Muscle of arm (tissue), 12 donors: ENCODE data around the gene AK8. TPM values are rescaled to one million over a fixed set of nuclear protein-coding genes. Genes with fewer than 3 reads are reported as not detected.
A peak's percentile ranks its signal among the peaks of the same experiment; 100 is the strongest.
"Not testable (repeated sequence)": the region's sequence is repeated elsewhere in the genome, so short reads cannot be mapped to it uniquely, and the experiment has no call there.

Source experiments
- DNase-seq: peaks from one replicate; pipeline ENCODE4 v3.0.0-alpha.2; 2013
- polyA plus RNA-seq, 12 donors: library from polyadenylated mRNA; unstranded; fragments of 120-200 nt; gene quantifications; one replicate each; pipeline ENCODE4 v1.2.1, GENCODE V29; 2013; ENCODE audit not compliant: insufficient read length in 12 of 12

The AK8 gene
- polyA plus RNA-seq, 12 donors, result 0.22 to 1.6 (median 0.45) TPM; not detected in 2

DNA sequence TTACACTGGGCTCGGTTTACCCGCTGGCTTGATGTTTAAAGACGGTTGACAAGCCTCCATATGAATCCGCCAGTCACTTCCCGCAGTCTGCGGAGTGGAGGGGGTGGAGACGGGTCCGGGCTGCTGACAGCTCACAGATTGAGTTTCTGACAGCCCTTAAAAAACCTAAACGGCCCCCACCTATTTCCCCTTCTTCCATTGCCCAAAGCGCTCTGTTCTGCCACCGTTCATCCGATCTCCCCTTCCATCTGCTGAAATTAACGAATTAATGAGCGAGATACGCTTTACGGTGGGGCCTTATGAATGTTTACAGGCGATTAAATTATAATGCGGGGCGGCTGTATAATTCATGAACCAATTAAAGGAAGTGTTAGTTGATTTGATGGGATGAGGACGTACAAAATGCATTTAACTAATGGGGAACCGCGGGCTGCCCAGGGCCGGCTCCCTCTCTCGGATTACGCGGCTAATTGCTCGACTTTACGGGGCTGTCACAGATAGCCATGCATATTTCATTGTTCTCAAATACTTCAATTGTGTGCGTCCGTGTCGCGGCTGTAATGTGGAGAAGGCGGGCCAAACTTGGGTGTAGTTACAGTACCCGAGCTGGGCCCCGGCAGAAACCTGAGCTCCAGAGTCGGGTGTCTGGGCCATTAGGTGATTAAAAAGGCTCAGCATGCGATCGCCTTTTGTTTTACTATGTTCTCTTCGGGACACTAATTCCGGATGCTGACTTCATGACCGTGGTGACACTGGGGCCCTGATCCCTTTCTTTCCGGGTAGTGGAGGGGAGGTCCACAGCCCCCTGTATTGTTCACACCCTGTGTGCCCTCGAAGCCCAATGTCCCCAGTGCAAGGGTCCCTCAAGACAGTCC is 133.0 kb downstream of the AK8 start:
- DNase-seq, result no peak

DNA sequence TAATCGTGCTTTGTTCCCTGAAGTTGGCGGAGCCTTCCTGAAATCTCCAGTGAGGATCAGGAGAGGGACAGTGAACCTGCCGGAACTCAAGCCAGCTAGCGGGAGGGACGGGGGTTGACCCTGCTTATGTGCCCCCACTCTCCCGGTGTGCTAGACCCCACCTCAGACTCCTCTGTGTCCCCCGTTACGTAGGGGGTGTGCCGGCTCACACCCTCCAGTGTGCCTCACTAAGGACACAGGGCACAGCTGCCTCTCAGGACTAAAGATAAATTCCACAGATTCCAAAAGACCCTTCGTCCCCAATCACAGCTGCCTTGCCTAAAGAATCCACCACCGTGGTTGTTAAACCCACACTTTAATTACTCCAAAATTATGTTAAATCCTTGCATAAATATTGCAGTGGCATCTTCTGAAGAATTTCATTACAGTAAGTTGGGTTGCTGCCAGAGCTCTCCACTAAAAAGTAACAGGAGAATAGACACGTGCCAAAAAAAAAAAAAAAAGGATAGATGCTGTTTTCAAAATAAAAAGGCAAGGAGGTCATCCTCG is 134.1 kb downstream of the AK8 start:
- DNase-seq, result no peak

DNA sequence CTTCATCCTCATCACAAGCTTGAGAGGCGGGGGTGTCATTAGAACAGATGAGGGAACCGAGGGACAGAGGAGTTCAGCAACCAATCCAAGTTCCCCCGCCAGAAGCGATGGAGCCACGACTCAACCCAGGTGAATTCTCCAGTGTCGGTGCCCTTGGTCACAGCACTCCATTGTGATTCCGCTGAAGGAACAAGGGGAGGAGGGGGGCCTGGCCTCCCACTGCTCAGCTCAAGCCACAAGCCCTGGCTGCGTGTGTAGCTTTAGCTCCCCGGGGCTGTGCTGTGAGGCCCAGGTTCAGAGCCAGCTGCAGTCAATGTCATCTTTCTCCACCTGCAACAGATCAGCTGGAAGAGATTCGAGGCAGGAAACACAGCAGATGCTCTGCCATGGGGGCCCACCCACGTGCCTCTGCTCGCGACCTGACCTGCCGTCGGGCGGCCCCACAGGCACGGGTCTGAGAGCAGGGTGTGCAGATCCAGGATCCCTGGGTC is 135.2 kb downstream of the AK8 start:
- no peak for DNase-seq

DNA sequence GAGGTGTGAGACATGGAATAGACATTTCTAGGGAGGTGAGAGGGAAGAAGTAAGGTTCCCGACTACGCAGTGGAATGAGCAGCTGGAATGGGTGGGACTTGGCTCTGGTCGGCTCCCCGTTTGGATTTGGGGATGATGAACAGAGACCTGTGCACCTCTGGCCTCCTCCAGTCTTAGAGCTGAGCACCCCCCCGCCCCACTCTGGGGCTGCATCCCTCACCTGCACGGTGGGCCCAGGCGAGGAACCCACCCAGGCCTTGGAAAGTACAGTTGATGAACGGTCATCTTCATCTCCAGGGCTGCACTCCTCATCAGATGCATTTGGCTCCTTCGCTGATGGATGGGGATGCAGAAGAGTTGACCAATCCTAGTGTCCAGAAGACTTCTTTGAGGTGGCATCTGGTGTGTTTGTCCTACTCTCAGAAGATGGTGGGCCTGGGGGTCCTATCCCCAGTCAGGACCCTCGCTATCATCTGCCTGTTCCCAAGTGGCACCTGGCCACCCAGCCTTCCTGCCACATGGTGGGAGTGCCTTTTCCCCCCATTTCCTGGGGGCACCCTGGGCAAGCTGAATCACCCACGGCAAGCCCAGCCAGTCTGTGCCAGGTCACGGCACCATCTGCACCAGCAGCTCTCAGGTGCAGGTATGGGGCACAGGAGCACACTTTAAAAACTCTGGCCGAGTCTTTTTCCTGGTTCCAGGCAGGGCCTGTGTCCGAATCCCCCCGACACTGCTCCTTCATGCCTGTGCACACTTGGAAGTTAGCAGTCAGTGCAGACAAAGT is 137.4 kb downstream of the AK8 start:
- DNase-seq, result no peak

DNA sequence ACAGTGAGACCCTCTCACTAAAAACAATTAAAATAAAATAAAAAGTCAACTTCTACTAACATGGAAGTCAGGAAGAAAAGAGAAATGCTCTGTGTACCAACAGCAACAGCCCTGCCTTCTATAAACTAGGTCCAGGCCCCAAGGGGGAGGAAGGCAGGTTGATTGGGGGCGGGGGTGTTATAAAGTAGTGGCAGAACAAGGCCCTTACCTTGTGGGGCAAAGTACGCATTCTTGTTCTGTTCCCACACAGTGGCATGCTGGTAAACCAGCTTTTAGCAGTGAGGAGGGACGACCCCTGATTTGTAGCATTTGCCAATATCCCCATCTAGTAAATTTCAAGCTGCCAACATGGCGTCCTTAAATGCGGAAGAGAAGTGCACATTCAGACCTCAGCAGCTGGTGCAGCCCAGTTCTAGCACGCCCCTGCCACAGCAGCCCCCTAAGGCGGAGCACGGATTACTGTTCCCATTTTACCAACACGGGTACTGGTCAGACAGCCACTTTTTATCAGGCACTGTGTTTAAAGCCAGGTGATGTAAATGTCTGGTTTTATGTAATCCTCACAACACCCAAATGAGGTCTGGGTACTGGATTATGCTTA is 138.3 kb downstream of the AK8 start:
- DNase-seq, result no peak

DNA sequence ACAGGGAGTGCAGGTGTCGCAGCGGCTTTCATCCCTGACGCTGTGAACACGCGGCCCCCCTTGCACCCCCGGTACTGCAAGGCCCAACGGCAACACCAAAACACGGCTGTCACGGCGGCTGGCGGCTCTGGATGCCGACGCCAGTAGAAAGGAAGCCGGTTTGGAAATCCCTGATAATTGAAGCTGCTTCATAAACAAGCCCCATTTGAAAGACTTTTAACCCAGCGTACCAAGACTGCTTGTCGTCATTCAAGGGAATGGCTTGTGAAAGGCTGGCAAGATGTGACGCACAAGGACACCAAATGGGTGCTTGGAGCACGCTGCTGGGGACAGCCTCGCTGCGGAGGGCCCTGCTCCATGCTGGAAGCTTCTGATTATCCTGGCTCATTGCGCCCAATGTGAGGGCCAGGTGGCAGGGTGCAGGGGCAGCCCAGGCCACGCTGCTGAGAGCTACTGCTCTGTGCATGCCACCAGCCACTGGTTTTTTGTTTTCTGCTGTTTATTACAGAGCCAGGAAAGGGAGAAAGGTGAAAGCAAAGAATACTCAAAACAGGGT is 144.7 kb downstream of the AK8 start:
- no peak for DNase-seq

DNA sequence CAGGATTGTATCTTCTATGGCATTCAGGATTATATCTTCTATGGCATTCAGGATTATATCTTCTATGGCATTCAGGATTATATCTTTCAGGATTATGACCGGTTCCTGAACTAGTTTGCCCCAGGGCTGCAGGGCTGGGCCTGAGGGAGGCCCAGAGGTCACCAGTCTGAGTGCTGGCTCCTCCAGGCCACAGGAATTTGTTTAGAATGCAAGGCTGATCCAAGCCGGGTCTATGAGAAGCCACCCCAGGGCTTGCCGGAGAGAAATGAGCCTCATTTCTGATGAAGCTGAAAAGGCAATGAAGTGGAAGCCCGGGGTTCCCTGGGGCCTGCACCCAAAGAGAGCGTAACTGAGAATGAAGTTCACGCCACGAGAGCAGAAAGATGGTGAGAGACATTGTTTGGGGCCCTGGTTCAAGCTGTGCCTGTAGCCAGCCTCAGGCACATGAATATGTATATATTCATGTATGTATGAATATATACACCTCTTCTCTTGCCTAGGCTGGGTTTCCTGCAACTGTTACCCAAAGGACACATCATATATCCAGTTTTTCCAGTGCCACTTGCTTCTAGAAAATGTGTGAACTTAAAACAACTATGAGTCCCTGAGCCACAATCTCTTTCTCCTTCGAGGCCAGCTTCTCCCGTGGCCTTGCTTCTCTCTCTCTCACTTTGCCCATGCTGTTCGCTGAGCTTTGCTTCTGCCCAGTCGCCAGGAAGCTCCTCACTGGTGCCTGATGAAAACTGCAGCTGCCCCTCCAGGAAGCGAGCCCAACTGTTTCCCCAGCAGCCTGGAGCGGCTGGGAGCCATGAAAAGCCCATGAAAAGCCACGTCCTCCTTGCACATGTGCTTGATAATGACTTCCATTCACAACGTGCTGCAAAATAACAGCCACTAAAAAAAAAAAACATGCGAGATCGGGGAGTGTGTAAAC is 145.5 kb downstream of the AK8 start:
- DNase-seq, result peak; percentile 26

DNA sequence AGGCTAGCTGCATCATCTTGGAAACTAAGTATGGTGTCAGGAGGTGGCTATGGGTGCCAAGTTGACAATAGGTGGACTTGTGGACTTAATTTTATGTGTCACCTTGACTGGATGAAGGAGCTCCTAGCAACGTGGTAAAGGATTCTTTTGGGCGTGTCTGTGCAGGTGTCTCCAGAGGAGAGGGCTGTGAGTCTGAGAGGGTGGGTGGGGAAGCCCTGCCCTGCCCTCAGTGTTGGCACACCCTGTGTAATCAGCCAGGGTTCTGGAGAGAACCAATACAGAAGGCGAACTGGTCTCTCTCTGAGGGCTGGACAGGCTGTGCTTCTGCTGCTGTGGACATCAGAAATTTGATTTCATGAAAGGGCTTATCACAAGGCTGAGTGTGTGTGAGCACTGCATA is 146.9 kb downstream of the AK8 start:
- no peak for DNase-seq

DNA sequence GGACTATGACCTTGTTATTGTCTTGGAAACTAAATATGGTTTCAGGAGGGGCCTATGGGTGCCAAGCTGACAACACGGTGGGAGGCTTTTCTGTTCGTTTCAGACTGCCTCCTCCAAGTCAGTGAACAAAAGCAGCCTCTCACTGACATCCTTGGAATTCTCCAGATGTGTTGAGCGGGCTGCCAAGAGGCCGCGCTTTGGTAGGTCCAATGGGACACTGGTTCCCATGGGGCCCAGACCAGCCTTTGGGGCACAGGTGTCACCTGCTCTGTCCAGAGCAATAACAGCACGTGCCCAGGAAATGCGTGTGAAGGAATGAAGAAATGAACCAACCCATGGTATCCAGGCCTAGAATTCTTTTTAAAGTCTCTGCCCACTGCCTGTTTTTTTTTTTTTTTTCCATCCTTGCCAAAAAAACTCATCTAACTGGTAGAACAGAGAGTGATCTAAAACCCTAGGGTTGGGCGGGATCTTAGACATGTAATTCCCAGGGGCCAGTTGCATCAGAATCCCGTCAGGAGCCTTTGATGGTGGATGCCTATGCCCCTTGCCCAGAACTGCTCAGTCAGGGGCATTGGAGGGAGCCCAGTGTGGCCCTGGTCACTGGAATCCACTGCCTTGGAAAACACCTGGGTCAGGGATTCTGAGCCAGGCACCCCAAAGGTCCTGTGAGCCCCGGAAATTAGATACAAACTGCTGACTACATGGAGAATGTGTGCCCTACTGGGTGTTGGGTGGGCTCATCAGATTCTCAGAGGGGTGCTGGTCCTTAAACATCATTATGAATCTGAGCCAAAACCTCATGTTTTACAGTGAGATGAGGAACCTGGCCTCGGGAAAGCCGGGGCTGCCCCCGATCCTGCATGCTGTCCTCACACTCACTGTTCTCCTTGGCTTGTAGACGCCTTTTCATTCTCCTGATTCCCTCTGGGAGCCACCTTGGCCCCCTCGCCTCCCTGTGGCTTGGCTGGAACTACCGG is 147.7 kb downstream of the AK8 start:
- no peak for DNase-seq

DNA sequence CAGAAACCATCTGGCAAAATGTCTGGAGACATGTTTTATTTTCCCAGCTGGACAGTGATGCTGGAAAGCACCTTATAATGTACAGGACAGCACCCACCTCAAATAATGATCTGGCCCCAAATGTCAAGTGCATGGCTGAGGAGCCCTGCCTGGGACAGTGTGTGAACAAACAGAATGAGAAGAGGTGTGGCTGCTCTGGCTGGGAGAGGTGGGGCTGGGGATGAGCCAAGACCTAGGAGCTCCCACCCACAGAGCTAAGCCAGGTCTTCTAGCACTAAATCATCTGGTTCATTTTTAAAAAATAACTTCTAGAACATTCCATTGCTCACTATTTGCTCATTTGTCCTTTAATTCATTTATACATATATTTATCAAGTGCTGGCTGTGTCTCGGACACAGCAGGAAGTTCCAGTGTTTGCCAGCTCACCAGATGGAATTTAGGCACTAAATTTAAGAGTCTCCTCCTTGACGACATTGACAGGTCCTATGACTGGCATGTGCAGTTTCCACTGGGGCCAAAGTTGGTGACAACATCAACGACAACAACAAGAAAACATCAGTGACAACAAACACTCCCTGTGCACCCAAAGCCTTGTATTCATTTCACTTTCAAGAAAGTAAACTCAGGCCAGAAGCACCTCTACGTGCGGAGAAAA is 148.7 kb downstream of the AK8 start:
- no peak for DNase-seq

DNA sequence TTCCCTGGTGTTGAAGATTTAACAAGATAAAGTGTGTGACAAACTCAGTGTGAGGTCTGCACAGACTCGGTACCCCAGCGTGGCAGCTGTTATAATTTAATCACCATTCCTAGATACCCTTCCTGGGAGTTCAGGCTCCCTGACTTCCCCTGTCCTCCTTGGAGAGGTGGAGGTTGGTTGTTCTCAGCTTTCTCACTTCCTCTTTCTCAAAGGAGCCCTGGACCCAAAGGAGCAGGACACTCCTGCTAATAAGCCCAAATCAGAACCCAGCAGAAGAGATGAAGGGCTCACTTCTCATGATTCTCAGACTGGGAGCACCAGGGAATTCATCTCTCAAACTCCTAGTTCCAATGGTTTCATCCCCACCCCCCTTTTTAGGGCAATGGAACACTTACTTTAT is 149.6 kb downstream of the AK8 start:
- DNase-seq, result no peak

DNA sequence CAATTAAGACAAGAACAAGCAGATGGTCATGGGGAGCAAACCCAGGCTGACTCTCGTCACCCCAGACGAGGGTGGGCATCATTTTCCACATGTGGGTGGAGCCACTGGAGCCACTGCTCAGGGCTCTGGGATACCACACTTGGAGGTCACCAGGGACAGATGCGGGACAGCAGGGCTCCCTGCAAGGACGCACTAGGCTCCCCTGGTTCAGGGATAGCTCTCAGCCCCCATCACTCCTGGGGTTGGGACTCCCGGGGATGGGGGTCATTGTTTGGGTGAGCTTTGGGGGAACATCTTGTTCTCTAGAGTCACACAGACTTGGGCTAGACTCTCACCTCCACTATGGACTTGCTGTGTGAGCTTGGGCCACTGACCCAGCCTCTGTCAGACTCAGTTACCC is 150.0 kb downstream of the AK8 start:
- no peak for DNase-seq

DNA sequence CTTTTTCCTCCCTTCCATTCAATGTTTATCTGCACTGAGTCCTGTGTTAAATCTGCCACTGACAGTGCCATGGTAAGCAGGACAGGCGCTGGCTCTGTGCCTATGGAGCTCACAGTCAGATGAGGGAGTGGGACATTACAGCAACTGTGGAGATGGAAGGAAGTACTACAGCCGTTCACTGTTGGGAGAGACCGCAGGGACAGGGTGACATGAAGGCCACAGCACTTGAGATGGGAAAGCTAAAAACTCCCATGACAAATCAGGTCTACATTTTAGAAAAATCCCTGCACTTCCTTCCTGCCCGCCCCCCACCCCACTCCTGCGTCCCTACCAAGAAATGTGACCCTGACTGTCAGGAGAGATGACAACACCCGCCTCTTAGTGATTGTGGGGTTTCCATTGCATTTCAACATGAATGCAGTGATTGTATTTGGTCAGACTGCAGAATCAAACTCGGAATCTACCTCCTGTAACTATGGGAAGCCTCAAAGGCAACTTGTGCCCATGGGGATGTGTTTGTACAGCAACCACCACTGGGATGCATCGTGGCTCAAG is 151.4 kb downstream of the AK8 start:
- no peak for DNase-seq

DNA sequence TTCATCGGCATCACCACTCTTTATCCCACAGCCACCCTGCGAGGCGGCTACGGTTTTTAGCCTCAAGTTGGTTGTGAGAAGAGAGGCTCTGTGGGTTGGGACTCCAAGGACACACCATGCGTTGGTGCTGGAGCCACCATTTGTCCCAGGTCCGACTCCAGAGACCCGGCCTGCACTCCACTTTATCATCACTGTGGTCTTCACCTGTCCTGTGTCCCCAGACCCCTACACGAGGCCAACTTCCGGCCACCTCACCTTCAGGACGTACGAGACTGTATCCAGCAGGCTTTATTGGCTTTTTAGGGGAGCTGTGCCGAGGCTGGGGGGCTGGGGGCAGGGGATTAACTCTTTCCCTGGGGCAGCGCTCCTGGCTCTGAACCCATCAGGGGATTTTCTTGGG is 152.8 kb downstream of the AK8 start:
- no peak for DNase-seq

DNA sequence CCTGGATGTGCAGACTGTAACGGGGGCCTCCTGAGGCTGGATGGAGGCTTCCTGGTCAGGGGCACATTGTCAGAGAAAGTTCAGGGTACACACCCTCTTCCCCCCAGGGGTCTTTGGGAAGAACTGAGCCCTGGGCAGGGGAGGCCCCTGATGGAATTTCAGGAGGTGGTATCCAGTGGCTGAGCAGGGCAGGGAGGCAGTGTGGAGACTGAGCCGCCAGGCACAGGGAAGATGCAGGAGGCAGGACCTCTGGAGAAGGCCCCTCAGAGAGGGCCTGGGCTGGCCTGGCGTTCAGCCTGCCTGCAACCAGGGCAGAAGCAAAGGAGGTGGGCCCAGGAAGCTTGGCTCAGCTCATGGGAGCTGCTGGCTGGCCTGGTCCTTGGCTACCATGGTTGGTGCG is 154.3 kb downstream of the AK8 start:
- no peak for DNase-seq

DNA sequence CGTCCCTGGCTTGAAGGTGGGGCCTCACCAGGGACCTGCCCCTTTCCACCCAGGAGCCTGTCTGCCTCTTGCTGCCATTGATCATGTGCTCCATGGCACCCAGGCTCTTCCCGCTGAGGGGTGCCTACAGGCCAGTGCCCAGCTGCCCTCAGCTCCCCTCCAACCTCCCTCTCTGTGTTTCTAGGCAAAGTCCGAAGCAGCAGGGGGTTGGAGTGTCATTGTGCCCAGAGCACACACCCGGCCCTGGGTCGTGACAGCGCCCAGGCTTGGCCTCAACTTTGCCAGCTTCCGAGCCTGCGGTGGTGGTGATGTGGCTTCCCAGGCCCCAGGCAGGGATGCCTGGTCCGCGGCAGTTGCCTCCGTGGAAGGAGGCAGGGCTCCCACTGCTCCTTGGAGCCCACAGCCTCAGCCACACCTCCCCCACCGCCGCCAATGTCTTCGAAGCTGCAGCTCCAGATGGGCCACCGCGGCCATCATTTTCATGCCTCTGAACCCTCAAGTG is 155.5 kb downstream of the AK8 start:
- DNase-seq, result no peak

DNA sequence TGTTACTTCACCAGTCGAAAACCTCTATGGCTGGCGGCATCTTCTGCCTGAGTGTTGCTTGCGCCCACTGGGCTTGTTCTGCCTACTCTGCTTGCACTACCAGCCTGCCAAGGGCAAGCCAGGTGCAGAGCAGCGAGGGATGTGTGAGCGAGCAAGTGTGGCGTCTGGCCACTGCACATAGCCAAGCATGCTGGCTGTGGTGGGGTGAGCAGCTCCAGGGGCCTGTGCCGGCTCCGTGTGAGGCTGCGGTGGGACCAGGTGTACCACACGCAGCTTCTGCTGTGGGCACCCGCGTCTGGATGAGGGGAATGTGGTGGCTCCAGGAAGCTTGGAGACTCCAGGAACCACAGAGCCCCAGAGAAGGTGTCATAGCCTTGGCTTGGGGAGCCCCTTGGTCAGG is 156.4 kb downstream of the AK8 start:
- no peak for DNase-seq

DNA sequence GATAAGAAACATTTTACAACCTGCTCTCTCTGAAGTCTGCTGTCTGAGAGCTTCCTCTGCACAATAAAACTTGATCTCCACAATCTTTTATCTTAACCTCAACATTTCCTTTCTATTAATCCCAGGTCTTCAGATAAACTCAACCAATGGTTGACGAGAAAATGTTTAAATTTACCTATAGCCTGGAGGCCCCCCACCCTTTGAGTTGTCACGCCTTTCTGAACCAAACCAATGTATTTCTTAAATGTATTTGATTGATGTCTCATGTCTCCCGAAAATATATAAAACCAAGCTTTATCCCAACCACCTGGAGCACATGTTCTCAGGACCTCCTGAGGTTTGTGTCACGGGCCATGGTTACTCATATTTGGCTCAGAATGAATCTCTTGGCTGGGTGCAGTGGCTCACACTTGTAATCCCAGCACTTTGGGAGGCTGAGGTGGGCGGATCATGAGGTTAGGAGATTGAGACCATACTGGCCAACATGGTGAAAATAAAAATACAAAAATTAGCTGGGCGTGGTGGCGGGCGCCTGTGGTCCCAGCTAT is 159.6 kb downstream of the AK8 start:
- DNase-seq, result not testable (repeated sequence)
